ENCODE results near the gene KLRG1.

Gene KLRG1

DNA sequence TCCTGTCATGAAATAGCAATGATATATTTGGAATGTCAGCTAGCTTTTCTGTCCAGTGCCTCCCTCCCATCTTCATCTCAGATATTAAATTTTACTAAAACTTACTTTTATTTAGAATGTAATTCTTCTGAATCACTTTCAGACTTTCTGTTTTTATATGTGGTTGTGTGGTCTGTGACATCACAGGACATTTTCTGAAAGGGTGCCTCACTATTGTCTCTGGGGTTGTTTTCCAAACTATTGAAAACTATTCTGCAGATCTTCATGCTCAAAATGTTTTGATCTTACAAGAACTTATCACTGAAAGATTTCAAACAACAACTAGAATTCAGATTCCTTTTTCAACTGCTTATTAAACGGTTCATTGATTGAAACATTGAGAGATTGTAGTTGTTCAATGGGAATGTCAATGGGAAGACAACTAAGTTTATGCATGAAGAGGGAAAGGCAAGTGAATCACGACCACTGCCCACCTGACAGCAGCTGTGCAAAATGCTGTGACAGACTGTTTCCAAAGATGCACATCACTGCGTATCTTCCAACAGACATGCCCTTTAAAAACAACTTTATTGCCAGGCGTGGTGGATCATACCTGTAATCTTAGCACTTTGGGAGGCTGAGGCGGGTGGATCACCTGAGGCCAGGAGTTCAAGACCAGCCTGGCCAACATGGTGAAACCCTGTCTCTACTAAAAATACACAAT is 51.3 kb downstream of the KLRG1 start:
- no peak for DNase-seq (ENCODE audit: low read depth in 2 of 2)

DNA sequence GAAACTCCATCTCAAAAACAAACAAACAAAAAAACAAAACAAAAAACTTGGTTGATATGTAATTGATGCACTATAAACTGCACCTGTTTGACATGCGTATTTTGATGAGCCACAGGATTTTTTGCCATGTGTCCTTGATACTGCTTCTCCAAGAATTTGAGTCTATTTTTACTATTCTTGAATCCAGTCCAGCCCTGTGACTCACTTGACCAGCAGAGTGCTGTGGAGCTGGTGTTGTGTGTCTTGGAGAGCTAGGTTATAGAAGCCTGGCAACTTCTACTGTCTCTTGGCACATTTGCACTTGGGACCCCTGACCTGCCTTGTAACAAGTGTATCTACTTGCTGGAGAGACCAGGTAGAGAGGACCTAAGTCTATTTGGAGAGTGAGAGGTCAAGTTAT is 52.0 kb downstream of the KLRG1 start:
- no peak for DNase-seq (ENCODE audit: low read depth in 2 of 2)

DNA sequence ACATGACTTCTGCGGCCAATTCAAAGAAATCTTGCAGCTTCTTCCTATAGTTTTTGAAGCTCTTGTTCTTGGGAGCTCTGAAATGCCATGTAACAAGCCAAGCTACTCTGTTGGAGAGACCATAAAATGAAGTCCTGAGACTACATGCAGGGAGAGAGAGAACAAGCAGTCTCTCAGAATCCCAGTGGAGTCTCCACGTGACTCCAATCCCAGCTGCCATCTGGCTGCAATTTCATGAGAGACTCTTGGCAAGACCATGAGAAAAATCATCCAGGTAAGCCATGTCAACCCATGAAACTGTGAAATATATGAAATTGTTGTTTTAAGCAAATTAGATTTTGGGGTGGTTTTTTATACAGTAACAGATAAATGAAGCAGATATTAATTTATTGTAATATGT is 54.4 kb downstream of the KLRG1 start:
- DNase-seq (ENCODE audit: low read depth in 2 of 2): no peak

DNA sequence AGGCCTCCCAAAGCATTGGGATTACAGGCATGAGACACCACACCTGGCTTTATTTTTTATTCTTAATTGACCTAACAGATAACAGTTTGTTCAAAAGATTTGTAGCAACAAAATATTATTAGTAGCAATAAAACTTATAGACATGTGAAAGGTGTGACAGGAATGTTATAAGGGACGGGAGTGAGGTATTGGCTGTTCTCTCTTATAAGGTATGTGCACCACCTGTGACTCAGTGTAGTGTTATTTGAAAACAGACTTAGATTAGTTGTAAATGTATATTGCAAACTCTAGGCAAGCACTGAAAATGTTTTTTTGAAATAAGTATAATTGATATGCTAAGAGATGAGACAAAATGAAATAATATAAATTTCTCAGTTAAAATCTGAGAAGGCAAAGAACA is 57.8 kb downstream of the KLRG1 start:
- no peak for DNase-seq (ENCODE audit: low read depth in 2 of 2)

DNA sequence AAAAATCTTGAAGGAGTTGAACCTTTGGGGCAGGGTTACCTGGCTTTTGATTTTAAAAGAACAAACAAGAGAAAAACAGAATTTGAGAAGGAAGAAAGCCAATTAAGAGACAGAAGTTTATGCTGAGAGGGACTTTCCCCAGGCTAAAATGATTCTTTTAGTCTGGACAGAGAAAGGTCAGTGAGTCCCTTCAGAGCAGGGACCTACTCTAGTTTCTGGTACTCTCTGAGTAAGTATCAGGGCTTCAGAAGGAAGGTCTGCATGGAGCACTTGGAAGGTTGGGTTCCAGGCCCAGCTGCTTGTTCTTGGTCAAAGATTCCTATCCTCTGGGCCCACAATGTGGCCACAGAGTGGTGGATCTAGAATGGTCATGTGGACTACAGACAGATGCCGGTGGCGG is 59.6 kb downstream of the KLRG1 start:
- DNase-seq (ENCODE audit: low read depth in 2 of 2): no peak

DNA sequence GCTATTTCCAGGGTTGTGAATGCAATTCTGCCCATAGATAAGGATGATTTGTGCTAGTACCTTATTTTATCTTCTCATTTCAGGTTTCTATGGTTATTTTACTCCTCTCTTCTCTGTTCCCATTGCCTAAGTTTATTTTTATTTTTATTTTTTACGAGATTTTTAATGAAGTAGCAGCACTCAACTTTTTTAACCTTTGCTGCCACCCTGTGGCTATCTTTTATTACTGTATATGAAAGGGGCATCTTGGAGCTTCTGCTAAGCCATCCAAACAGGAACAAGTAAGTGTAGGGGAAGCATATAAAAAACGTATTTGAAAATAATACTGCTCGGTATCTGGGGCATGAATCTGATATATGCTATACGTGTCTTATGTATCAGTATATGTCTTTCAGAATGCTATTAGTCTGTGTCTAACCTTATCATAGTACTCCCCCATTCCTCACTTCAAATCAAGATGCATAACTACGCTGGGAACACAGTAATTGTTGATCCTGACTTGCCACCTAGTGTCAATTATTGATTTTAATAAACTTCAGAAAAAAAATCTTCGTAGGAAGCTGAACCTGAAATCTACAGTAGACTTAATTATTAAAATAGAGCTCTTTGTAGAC is 60.3 kb downstream of the KLRG1 start:
- no peak for DNase-seq (ENCODE audit: low read depth in 2 of 2)

DNA sequence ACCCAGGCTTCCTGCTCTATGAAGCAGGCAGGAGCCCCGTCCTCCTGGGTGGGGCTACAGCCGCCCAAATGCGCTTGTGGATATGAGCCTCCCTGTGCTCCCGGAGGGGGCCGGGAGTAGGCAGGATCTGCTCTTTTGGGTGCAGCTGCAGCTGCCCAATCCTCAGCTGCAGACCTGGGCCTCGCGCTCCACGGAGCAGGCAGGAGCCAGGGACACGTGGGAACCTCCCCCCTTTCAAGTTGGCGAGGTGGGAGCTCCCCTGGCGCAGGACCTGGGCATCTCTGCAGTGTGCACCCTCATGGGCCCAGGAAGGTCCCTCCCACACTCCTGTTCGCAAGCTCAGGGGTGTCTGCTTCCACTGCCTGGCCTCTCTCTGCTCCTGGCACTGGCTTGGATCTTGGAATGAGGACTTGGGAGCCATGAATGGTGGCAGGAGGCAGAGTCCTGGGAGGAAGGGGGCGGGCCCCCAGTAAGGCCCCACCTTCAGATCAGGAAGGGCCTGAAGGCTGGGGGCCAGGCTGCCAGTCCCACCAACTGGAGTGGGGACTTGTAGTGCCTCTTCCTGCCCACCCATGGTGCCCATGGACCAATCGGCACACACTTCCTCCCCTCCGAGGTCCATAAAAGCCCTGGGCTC is 61.3 kb downstream of the KLRG1 start:
- no peak for DNase-seq (ENCODE audit: low read depth in 2 of 2)

DNA sequence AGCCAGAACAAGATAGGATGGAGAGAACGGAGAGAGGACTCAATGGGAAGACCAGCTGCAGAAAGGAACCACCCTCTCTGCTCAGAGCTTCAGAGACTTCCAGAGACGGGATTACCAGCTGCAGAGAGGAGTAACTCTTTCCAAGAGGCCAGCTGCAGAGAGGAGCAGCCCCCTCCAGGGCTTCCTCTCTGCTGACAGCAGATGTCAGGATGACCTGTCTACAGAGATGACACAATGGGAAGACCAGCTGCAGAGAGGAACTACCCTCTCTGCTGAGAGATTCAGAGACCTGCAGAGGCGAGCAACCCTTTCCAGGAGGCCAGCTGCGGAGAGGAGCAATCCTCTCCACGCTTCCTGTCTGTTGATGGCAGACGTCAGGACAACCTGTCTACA is 61.8 kb downstream of the KLRG1 start:
- DNase-seq (ENCODE audit: low read depth in 2 of 2): no peak

DNA sequence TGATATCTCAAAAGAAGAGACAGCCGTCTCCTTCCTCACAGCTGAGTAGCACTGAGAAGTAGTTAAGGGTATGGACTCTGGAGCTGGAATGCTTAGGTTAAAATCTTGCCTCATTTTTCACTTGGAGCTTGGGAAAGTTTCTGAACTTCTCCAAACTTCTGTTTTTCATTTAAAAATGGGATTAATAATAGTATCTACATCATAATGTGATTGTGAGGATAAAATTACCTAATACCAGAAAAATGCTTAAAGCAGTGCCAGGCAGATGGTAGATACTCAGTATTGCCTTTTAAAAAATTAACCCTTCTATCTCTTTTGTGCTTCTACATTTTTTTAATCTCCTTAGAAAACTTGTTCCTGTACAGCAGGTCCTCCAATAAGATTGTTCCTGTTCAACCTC is 63.3 kb downstream of the KLRG1 start:
- DNase-seq (ENCODE audit: low read depth in 2 of 2): no peak
